Medulla oblongata (tissue), 1 donor: ENCODE results near the gene SRSF3.
"Not testable (repeated sequence)": the region's sequence is repeated elsewhere in the genome, so short reads cannot be mapped to it uniquely, and the experiment has no call there.

Experiments
- DNase-seq: peaks from one replicate; pipeline ENCODE4 v3.0.0-alpha.2; 2015; ENCODE audit errors: extremely low spot score

Gene SRSF3

GRCh38 chr6:36594029-36594815, at the start of gene SRSF3:
Gene SRSF3, plus strand, starts transcription at chr6:36594362. Its CDS starts 2,401 bp downstream, at chr6:36596763.
- peak; percentile 99 for DNase-seq

- DNase-seq: no peak
Measured at GRCh38 chr6:36545767-36546307, 48.3 kb upstream of the SRSF3 start.

GRCh38 chr6:36546308-36546919, 47.7 kb upstream of the SRSF3 start:
- peak; percentile 45 for DNase-seq

GRCh38 chr6:36546920-36547645, 47.1 kb upstream of the SRSF3 start, which contains the start of gene STK38:
Gene STK38, minus strand, starts transcription at chr6:36547479. Its CDS starts 7,277 bp downstream, at chr6:36540202.
- DNase-seq: peak; percentile 94

- no peak for DNase-seq
Measured at GRCh38 chr6:36547646-36548400, 46.3 kb upstream of the SRSF3 start.

GRCh38 chr6:36548401-36548743, 45.8 kb upstream of the SRSF3 start:
- no peak for DNase-seq

GRCh38 chr6:36550473-36551000, 43.6 kb upstream of the SRSF3 start:
- DNase-seq: no peak

- DNase-seq: no peak
Measured at GRCh38 chr6:36555750-36556252, 38.4 kb upstream of the SRSF3 start.

GRCh38 chr6:36556281-36556680, 37.9 kb upstream of the SRSF3 start:
- no peak for DNase-seq

- no peak for DNase-seq
Measured at GRCh38 chr6:36559011-36559793, 35.0 kb upstream of the SRSF3 start.

- no peak for DNase-seq
Measured at GRCh38 chr6:36560822-36561221, 33.3 kb upstream of the SRSF3 start.

- no peak for DNase-seq
Measured at GRCh38 chr6:36563237-36563927, 30.8 kb upstream of the SRSF3 start.

GRCh38 chr6:36563928-36564284, 30.3 kb upstream of the SRSF3 start:
- no peak for DNase-seq

GRCh38 chr6:36566418-36566905, 27.7 kb upstream of the SRSF3 start:
- no peak for DNase-seq

GRCh38 chr6:36570264-36570663, 23.9 kb upstream of the SRSF3 start:
- no peak for DNase-seq

GRCh38 chr6:36571122-36572043, 22.8 kb upstream of the SRSF3 start:
- no peak for DNase-seq

- not testable (repeated sequence) for DNase-seq
Measured at GRCh38 chr6:36572353-36573311, 21.5 kb upstream of the SRSF3 start.
